Hepatic stellate cell (primary cell): Measurements from ENCODE around the gene PDE1A.

Source experiments
- DNase-seq: peaks from one replicate; pipeline ENCODE4 v3.0.0; 2011; ENCODE audit warnings: low spot score

The PDE1A gene

GRCh38 chr2:182267971-182268370, 158.9 kb downstream of the PDE1A start:
- DNase-seq, result no peak

GRCh38 chr2:182266909-182267308, 159.9 kb downstream of the PDE1A start:
- DNase-seq, result no peak

GRCh38 chr2:182265718-182266117, 161.1 kb downstream of the PDE1A start:
- no peak for DNase-seq

- no peak for DNase-seq
Observed at GRCh38 chr2:182261860-182262387, 164.9 kb downstream of the PDE1A start.

GRCh38 chr2:182259629-182260150, 167.1 kb downstream of the PDE1A start:
- DNase-seq, result no peak

- no peak for DNase-seq
Observed at GRCh38 chr2:182252534-182252933, 174.3 kb downstream of the PDE1A start.

GRCh38 chr2:182248898-182249297, 177.9 kb downstream of the PDE1A start:
- no peak for DNase-seq

GRCh38 chr2:182248362-182248761, 178.5 kb downstream of the PDE1A start:
- no peak for DNase-seq

GRCh38 chr2:182247831-182248230, 179.0 kb downstream of the PDE1A start:
- no peak for DNase-seq

GRCh38 chr2:182245963-182246362, 180.9 kb downstream of the PDE1A start:
- no peak for DNase-seq

- no peak for DNase-seq
Observed at GRCh38 chr2:182242609-182243008, 184.2 kb downstream of the PDE1A start.

- DNase-seq, result no peak
Observed at GRCh38 chr2:182241936-182242335, 184.9 kb downstream of the PDE1A start.

- DNase-seq, result no peak
Observed at GRCh38 chr2:182240862-182241371, 185.9 kb downstream of the PDE1A start.

GRCh38 chr2:182230561-182230960, 196.3 kb downstream of the PDE1A start:
- DNase-seq, result no peak

- DNase-seq, result peak; percentile 12
Observed at GRCh38 chr2:182229297-182229696, 197.5 kb downstream of the PDE1A start.

- no peak for DNase-seq
Observed at GRCh38 chr2:182228741-182229140, 198.1 kb downstream of the PDE1A start.

GRCh38 chr2:182228073-182228473, 198.8 kb downstream of the PDE1A start:
- DNase-seq, result no peak

GRCh38 chr2:182226807-182227206, 200.0 kb downstream of the PDE1A start:
- no peak for DNase-seq

GRCh38 chr2:182224669-182225068, 202.2 kb downstream of the PDE1A start:
- no peak for DNase-seq

- DNase-seq, result no peak
Observed at GRCh38 chr2:182220998-182221397, 205.8 kb downstream of the PDE1A start.

- DNase-seq, result no peak
Observed at GRCh38 chr2:182220335-182220734, 206.5 kb downstream of the PDE1A start.

- DNase-seq, result no peak
Observed at GRCh38 chr2:182210669-182211068, 216.2 kb downstream of the PDE1A start.

- no peak for DNase-seq
Observed at GRCh38 chr2:182208421-182208820, 218.4 kb downstream of the PDE1A start.

- no peak for DNase-seq
Observed at GRCh38 chr2:182207049-182207746, 219.6 kb downstream of the PDE1A start.
